Kidney epithelial cell (primary cell): ENCODE data around the gene ADGRB2. TPM values are rescaled to one million over a fixed set of nuclear protein-coding genes. Genes with fewer than 3 reads are reported as not detected.

ENCODE experiments used
- DNase-seq: peaks from one replicate; pipeline ENCODE4 v3.0.0-alpha.2; 2010; ENCODE audit warnings: low read depth
- H3K27me3 ChIP-seq: 2 replicates; pipeline ENCODE4 v1.6.0; 2011; ENCODE audit warnings: low read length; ENCODE audit not compliant: control insufficient read depth, insufficient read depth
- H3K36me3 ChIP-seq: 2 replicates; pipeline ENCODE4 v1.5.1; 2011; ENCODE audit warnings: low read length; ENCODE audit not compliant: control insufficient read depth, insufficient read depth
- H3K4me3 ChIP-seq: 2 replicates; pipeline ENCODE4 v1.5.1; 2011; ENCODE audit warnings: low read depth, mild to moderate bottlenecking, control low read depth, low read length
- total RNA-seq: library from RNA; depleted of rRNA; stranded (reverse); fragments of >200 nt; gene quantifications from 2 replicates; pipeline ENCODE4 v1.2.3, GENCODE V29; 2015
- TF ChIP-seq, protein P1 (sequence below): IDR thresholded peaks from 2 replicates; pipeline ENCODE4 v1.5.1; 2011; ENCODE audit warnings: mild to moderate bottlenecking, moderate library complexity, low read length, control low read depth, inconsistent platforms; ENCODE audit not compliant: insufficient read depth, poor library complexity, severe bottlenecking

ADGRB2 gene
- total RNA-seq, 1 donor from 2014 or later: 1.5 TPM

DNA sequence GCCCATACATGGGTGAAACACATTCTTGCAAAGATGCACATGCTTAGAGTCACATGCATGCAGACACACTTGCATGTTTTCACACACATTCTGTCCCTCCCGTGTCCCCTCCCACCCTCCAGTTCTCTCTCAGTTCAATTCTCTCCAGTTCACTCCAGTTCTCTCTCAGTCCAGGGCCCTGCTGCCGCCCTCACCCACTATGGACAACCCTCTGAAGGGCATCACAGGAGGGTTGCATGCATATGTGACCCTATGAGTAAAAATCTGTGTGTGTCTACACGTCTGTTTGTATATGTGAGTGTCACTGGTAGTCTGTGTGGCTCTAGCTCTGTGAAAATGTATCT, 21.8 kb upstream of the ADGRB2 start:
- no peak for DNase-seq

DNA sequence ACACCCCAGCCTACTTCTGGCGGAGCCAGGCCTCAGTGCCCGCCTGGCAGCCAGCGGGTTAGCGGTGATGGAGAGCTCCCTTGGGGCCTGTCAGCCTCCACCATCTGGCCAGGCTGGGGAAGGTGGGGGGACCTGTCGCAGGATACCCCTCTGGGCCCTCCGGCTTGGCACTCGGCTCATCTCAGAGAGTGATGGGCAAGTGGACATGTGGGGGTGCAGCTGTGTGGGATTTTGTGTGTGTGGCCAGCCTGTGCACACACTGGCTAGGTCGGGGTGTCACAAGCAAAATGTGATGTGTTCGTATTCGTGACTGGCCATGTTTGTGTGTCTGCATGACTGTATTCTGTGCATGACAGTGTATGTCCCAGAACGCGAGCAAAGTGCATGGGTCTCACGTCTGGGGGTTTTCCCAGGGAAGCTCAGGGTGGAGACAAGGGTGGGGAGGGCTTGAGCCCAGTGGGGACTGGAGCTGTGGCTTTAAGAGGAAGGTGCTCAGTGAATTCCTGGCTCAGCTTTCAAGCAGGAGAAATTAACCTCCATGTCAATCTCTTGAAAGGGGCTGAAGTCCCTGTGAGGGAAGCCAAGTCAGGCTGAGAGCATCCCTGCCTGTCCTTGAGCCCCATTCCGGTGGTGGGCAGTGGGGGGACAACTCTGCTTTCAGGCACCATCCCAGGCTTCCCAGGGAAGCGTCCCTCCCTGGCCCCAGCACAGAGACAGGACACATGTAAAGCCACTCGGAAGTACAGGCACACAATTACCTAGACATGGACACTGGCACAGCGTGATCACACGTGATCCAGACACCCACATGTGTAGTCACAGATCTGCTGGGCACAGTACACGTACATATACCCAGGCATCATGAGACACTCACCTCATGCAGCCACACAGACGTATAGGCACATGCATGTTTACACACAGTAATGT, 21.1 kb upstream of the ADGRB2 start:
- H3K36me3 ChIP-seq: no peaks in the 10 kb centered on the region
- TF ChIP-seq, protein P1, sequence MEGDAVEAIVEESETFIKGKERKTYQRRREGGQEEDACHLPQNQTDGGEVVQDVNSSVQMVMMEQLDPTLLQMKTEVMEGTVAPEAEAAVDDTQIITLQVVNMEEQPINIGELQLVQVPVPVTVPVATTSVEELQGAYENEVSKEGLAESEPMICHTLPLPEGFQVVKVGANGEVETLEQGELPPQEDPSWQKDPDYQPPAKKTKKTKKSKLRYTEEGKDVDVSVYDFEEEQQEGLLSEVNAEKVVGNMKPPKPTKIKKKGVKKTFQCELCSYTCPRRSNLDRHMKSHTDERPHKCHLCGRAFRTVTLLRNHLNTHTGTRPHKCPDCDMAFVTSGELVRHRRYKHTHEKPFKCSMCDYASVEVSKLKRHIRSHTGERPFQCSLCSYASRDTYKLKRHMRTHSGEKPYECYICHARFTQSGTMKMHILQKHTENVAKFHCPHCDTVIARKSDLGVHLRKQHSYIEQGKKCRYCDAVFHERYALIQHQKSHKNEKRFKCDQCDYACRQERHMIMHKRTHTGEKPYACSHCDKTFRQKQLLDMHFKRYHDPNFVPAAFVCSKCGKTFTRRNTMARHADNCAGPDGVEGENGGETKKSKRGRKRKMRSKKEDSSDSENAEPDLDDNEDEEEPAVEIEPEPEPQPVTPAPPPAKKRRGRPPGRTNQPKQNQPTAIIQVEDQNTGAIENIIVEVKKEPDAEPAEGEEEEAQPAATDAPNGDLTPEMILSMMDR: no peak
- peaks cover 3% of the 10 kb centered on the region for H3K27me3 ChIP-seq
- H3K4me3 ChIP-seq: no peak overlapping the region
- DNase-seq: no peak

More for the DNA sequence above, 21.8 kb upstream of the ADGRB2 start:
- TF ChIP-seq, protein P1: no peak
- no peak overlapping the region for H3K4me3 ChIP-seq
- H3K36me3 ChIP-seq: no peaks in the 10 kb centered on the region
- peaks cover 3% of the 10 kb centered on the region for H3K27me3 ChIP-seq

DNA sequence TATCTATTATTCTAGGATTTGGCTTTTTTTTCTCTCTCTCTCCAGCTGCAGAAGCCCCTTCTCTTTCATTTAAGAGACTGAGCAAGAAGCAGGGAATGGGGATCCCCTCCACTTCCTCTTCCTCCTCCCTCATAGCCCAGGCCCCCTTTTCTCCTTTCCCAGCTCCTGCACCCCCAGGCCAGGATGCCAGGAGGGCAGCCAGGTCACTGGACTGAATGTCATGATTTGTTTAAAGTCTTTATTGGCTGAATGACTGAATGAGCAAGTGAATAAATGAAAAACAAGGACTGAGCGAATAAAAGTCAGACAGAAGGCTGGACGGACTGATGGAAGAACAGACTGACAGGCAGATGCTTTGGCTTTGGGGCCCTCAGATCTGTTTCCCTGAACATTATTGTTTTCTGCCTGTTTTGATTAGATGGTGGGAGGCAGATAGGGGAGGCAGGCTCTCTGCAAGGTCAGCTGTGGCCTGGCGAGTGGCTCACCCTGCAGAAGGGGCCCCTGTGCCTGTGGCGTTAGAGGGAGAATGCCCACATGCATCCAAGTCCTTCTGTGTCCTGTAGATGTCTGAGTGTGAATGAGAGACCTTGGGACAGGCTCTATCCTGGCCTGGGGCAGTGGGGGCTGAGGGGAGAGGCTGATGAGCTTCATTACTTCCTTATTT, 20.3 kb upstream of the ADGRB2 start:
- TF ChIP-seq, protein P1: no peak
- no peak for DNase-seq

DNA sequence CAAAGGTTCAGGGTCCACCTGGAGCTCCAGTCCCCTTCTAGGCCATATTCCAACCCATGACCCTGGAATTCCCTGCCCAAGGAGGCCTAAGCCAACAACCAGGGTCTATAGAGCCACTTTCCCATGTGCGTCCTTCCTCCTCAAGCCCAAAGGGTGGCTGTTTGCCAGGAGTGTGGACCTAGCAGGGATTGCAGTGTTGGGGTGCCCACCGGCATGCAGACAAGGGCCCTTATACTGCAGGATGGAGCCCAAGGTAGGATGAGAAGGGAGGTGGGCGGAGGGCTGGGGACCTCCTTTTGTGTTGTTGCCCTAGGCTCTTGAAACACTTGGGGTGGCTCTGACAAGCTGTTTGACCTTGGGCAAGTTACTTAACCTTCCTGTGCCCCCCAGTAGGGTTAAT, 19.7 kb upstream of the ADGRB2 start:
- DNase-seq: no peak
- TF ChIP-seq, protein P1: no peak
- H3K4me3 ChIP-seq: no peak overlapping the region
- peaks cover 3% of the 10 kb centered on the region for H3K27me3 ChIP-seq
- no peaks in the 10 kb centered on the region for H3K36me3 ChIP-seq

More for the DNA sequence above, 20.3 kb upstream of the ADGRB2 start:
- Histone ChIP-seq H3K27me3 (peaks cover 3% of the 10 kb centered on the region), H3K4me3 (no peak overlapping the region), H3K36me3 (no peaks in the 10 kb centered on the region)

DNA sequence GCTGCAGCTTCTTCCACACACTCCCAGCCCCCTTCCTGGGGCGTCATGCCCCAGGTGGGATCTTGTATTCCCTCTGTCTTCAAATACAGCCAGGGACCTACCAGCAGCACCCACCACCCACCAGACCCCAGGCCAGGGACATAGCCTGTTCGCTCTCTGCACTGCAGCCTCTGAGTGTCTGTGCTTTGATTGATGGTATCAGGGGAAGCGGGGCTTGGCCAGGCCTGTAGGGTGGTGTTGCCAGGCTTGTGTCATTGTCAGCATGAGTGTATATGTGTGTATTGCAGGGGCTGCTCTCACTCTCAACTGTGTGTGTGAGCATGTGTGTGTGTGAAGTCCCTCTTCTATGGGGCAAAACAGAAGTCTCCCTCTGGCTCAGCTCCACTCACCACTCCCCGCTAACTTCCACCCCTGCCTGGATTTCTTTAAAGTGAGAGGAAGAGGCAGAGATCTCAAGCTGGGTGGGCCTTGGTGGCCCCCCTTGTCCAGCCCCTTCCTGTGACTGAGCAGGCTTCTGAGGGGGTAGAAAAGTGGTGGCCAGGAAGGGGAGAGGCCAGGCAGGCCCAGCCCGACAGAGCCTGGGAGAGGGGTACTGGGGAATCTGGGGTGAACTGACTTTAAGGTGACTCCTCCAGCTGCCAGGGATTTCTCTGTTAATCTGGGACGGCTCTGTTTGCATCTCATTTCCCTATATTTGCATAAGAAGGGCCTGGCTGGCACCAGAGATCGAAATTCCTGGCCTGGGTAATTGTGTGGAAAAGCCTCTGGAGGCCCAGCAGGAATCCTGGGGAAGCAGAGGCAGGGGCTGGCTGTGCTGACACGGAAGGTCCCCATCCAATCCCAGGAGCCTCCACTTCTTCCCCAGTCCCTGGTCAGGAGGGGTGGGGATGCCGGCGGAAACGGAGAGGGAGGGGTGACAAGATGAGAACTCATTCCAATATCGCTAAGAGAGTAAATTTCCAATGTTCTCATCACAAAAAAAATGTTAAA, 18.6 kb upstream of the ADGRB2 start:
- Histone ChIP-seq H3K27me3 (peaks cover 3% of the 10 kb centered on the region), H3K4me3 (no peak overlapping the region), H3K36me3 (no peaks in the 10 kb centered on the region)
- TF ChIP-seq, protein P1: no peak
- no peak for DNase-seq
